Fibroblast of lung (primary cell): ENCODE measurements around the gene CREB3L1. TPM values are rescaled to one million over a fixed set of nuclear protein-coding genes. Genes with fewer than 3 reads are reported as not detected.

Source experiments
- DNase-seq, 2 donors: peaks; one replicate each; pipeline versions ENCODE4 v3.0.0 to v3.0.0-alpha.2; 2010; ENCODE audit warnings: low read depth in 2 of 2
- H2AFZ ChIP-seq: 2 replicates; pipeline ENCODE4 v1.5.1; 2012; ENCODE audit warnings: low read length, control low read depth, inconsistent platforms
- H3K27ac ChIP-seq: 2 replicates; pipeline ENCODE4 v1.5.1; 2011; ENCODE audit warnings: low read length, control low read depth; ENCODE audit not compliant: insufficient read depth
- H3K27me3 ChIP-seq: 2 replicates; pipeline ENCODE4 v1.5.1; 2011; ENCODE audit warnings: mild to moderate bottlenecking, low read length; ENCODE audit not compliant: control insufficient read depth, insufficient read depth
- H3K36me3 ChIP-seq: 2 replicates; pipeline ENCODE4 v1.5.1; 2011; ENCODE audit warnings: low read length; ENCODE audit not compliant: control insufficient read depth, insufficient read depth
- H3K4me1 ChIP-seq: 2 replicates; pipeline ENCODE4 v1.5.1; 2011; ENCODE audit warnings: low read length; ENCODE audit not compliant: control insufficient read depth, insufficient read depth; ENCODE audit errors: extremely low read depth
- H3K4me2 ChIP-seq: 2 replicates; pipeline ENCODE4 v1.5.1; 2011; ENCODE audit warnings: low read length, control low read depth; ENCODE audit not compliant: insufficient read depth; ENCODE audit errors: extremely low read depth
- H3K4me3 ChIP-seq, 4 experiments: fragments of 200-600 bp in 1 of 4; sonication (generic) in 1 of 4; replicated peaks in 1 of 4; 2 replicates each; pipeline ENCODE4 v1.5.1; 2011 to 2016; ENCODE audit warnings: low read length in 4 of 4, low read depth in 3 of 4, mild to moderate bottlenecking in 3 of 4, control low read depth in 2 of 4, inconsistent platforms in 1 of 4, mixed read lengths in 1 of 4; ENCODE audit not compliant: insufficient read depth in 1 of 4; ENCODE audit errors: control extremely low read depth in 1 of 4
- H3K79me2 ChIP-seq: 2 replicates; pipeline ENCODE4 v1.5.1; 2012; ENCODE audit warnings: mild to moderate bottlenecking, low read length, inconsistent platforms; ENCODE audit not compliant: control insufficient read depth, insufficient read depth
- H3K9ac ChIP-seq: 2 replicates; pipeline ENCODE4 v1.5.1; 2011; ENCODE audit warnings: mild to moderate bottlenecking, low read length, control low read depth; ENCODE audit not compliant: insufficient read depth
- H3K9me3 ChIP-seq: 2 replicates; pipeline ENCODE4 v1.5.1; 2012; ENCODE audit warnings: low read depth, low read length; ENCODE audit not compliant: control insufficient read depth, insufficient read depth
- H4K20me1 ChIP-seq: 2 replicates; pipeline ENCODE4 v1.5.1; 2011; ENCODE audit warnings: low read length; ENCODE audit not compliant: control insufficient read depth, insufficient read depth; ENCODE audit errors: extremely low read depth
- CTCF ChIP-seq, 2 donors: IDR thresholded peaks in 1 of 2; conservative IDR thresholded peaks in 1 of 2; 1 replicate in 1 of 2; 2 replicates in 1 of 2; pipeline ENCODE4 v1.5.1; 2011 to 2012; ENCODE audit warnings: low read length in 2 of 2, control low read depth in 1 of 2, inconsistent platforms in 1 of 2, low read depth in 1 of 2, mild to moderate bottlenecking in 1 of 2
- EZH2 ChIP-seq: IDR thresholded peaks from 2 replicates; pipeline ENCODE4 v1.5.1; 2012; ENCODE audit warnings: low read length, control low read depth, mild to moderate bottlenecking; ENCODE audit errors: missing control alignments
- polyA plus RNA-seq, 2 donors: library from polyadenylated mRNA; depleted of rRNA in 1 of 2; stranded (reverse) in 1 of 2; unstranded in 1 of 2; fragments of >200 nt; gene quantifications; 2 replicates each; pipeline ENCODE4 v1.2.1, GENCODE V29; 2011 to 2012; ENCODE audit warnings: missing spikeins in 1 of 2
- total RNA-seq: library from RNA; depleted of rRNA; stranded (reverse); fragments of >200 nt; gene quantifications from 2 replicates; pipeline ENCODE4 v1.2.1, GENCODE V29; 2014

CREB3L1 gene
- total and polyA plus RNA-seq, 2 donors (not counting 1 experiment from before 2014, with no cell fraction given): 18.8 to 28.4 TPM

GRCh38 chr11:46356924-46357482 is 79.5 kb downstream of the CREB3L1 start:
- Histone ChIP-seq H4K20me1 (no peaks in the 10 kb centered on the region), H3K27me3 (no peaks in the 10 kb centered on the region), H3K4me1 (peaks cover 12% of the 10 kb centered on the region), H3K9me3 (no peaks in the 10 kb centered on the region), H3K9ac (no peak overlapping the region), H3K4me3 (no peak overlapping the region), H2AFZ (no peak overlapping the region), H3K36me3 (no peaks in the 10 kb centered on the region), H3K4me2 (no peak overlapping the region), H3K27ac (no peak overlapping the region), H3K79me2 (peaks cover 11% of the 10 kb centered on the region)
- TF ChIP-seq CTCF (conservative IDR thresholded peaks at IDR 0.05 in 1 of 2, IDR thresholded peaks at IDR 0.05 in 1 of 2; ENCODE audit: low read depth in 1 of 2, low read length in 2 of 2): no peak
- no peak for TF ChIP-seq EZH2
- DNase-seq: peak; percentile 47 to 72

DNA sequence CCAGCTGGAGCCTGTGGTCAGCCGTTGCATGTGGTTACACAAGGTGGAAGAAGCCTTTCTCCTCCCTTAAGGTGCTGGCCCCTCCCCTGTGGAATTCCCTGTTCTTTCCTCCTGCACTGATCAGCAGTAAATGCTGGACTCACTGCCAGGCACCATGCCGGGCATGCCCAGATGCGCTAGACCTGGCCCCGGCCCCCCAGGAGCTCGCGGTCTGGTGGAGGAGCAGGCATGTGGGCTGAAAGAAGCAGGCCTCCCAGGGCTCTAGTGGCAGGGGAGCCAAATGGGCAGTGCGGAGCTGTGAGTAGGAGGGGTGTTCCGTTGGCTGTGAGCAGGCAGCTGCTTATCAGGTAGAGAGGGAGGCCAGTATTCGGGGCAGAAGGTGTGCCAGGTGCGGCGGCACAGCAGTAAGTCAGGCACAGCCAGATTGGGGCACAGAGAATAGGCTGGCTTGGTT is 80.0 kb downstream of the CREB3L1 start:
- Histone ChIP-seq H2AFZ (no peak overlapping the region), H3K27me3 (no peaks in the 10 kb centered on the region), H3K9me3 (no peaks in the 10 kb centered on the region), H3K4me3 (no peak overlapping the region), H3K4me1 (peaks cover 17% of the 10 kb centered on the region), H4K20me1 (no peaks in the 10 kb centered on the region), H3K9ac (no peak overlapping the region), H3K36me3 (no peaks in the 10 kb centered on the region), H3K79me2 (peaks cover 15% of the 10 kb centered on the region), H3K27ac (no peak overlapping the region), H3K4me2 (no peak overlapping the region)
- no peak for TF ChIP-seq CTCF (conservative IDR thresholded peaks at IDR 0.05 in 1 of 2, IDR thresholded peaks at IDR 0.05 in 1 of 2; ENCODE audit: low read depth in 1 of 2, low read length in 2 of 2)
- no peak for TF ChIP-seq EZH2
- DNase-seq: no peak

GRCh38 chr11:46359953-46360352 is 82.5 kb downstream of the CREB3L1 start:
- TF ChIP-seq EZH2 (no peak), CTCF (conservative IDR thresholded peaks at IDR 0.05 in 1 of 2, IDR thresholded peaks at IDR 0.05 in 1 of 2; ENCODE audit: low read depth in 1 of 2, low read length in 2 of 2) (no peak)
- no peak overlapping the region for H3K4me3 ChIP-seq
- H4K20me1 ChIP-seq: no peaks in the 10 kb centered on the region
- H3K27me3 ChIP-seq: no peaks in the 10 kb centered on the region
- peaks cover 23% of the 10 kb centered on the region for H3K4me1 ChIP-seq
- no peaks in the 10 kb centered on the region for H3K9me3 ChIP-seq
- no peak overlapping the region for H3K27ac ChIP-seq
- no peak overlapping the region for H2AFZ ChIP-seq
- H3K79me2 ChIP-seq: peaks cover 19% of the 10 kb centered on the region
- H3K9ac ChIP-seq: no peak overlapping the region
- H3K36me3 ChIP-seq: no peaks in the 10 kb centered on the region
- DNase-seq: peak in 1 of 2 donors; percentile 50
- peak overlapping the region; percentile 3 for H3K4me2 ChIP-seq
